ENCODE measurements around the gene FAM83E.

DNA sequence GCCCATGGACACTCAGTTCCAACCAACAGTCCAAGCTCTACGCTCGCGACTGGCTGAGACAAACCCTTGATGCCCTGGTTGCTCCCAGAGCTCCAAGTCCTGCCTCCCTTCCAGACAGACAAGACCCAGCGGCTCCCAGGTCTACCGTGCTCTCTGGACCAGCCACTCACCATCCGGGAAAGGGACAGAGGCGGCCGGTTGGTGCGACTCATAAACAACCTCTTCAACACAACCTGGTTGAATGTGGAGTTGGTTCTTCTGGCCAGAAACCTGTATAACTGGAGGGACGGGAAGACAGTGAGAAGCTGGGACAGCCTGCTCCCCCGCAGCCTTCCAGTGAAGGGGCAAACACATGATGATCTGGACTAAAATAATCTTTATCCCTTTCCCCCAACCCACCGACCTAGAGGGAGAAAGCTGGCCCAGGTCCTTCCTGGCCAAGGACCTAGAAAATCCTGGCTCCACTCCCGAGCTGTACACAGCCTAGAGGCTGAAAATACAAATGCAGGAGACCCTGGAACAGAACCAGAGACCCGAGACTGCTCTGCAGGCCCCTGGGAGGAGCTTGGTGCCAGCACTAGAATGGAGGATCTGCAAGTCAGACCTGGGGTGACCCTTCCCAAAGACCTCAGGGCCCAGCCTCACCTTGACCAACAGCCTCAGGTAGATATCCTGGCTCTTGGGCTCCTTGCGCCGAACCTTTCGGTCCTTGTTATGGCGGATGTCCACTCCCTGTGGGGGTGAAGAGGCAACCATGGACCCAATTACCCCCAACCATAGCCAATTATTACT, 2.5 kb upstream of the FAM83E start:
- TF ChIP-seq, protein P1, sequence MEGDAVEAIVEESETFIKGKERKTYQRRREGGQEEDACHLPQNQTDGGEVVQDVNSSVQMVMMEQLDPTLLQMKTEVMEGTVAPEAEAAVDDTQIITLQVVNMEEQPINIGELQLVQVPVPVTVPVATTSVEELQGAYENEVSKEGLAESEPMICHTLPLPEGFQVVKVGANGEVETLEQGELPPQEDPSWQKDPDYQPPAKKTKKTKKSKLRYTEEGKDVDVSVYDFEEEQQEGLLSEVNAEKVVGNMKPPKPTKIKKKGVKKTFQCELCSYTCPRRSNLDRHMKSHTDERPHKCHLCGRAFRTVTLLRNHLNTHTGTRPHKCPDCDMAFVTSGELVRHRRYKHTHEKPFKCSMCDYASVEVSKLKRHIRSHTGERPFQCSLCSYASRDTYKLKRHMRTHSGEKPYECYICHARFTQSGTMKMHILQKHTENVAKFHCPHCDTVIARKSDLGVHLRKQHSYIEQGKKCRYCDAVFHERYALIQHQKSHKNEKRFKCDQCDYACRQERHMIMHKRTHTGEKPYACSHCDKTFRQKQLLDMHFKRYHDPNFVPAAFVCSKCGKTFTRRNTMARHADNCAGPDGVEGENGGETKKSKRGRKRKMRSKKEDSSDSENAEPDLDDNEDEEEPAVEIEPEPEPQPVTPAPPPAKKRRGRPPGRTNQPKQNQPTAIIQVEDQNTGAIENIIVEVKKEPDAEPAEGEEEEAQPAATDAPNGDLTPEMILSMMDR (IDR thresholded peaks at IDR 0.05) = no peak
- no peak for TF ChIP-seq POLR2AphosphoS5 (IDR thresholded peaks at IDR 0.05)
- TF ChIP-seq EP300 (IDR thresholded peaks at IDR 0.05) = no peak
- no peak for TF ChIP-seq POLR2A (IDR thresholded peaks at IDR 0.05)

All from upper lobe of left lung (tissue), 4 donors.